ENCODE data around the gene SLC10A7.

Gene SLC10A7

DNA sequence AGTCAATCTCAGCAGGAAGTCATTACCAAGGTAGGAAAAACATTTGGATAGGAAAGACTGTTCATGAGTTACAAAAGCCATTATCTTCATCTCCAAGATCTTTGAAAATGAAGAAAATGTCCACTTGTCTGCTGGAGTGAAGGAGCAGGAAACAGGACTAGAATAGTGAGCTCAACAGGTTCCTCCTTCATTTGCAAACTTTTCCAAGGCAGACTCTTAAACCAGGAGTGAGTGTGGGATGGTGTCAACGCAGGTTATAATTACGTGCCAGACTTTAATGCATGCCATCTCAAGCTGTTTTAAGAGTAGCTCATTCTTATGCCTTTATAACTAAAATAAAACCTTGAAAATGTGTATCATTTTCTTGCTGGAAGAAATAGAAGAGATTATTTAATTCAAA, 310.9 kb downstream of the SLC10A7 start:
- no peak for DNase-seq (ENCODE audit: low read depth)

DNA sequence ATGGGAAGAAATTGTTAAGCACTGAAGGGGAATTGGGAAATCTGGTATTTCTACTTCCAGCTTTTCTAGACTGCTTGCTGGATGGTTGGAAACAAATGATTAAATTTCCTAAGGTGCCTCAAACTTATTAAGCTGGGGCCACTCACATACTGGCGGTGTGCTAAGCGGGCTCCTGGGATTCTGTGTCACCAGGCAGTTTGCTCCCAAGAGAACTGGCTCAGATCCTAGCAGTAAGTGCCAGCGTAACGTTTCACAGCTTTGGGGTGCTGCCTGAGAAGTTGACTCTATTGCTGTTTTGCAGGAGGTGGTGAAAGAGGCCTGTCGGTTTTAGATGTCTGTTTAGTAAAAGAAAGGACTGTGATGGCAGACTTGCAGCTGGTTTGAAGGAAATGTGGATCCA, 314.3 kb downstream of the SLC10A7 start:
- DNase-seq (ENCODE audit: low read depth), result no peak
